GM19328 (cell line): ENCODE measurements around the gene ZNF556.
"Not testable (repeated sequence)": the region's sequence is repeated elsewhere in the genome, so short reads cannot be mapped to it uniquely, and the experiment has no call there.

Experiments
- ATAC-seq: cut with Tn5 transposase; IDR thresholded peaks from one replicate; pipeline ENCODE4 v1.9.1; 2021; ENCODE audit warnings: mild to moderate bottlenecking, moderate library complexity; ENCODE audit not compliant: unreplicated experiment

ZNF556 gene

DNA sequence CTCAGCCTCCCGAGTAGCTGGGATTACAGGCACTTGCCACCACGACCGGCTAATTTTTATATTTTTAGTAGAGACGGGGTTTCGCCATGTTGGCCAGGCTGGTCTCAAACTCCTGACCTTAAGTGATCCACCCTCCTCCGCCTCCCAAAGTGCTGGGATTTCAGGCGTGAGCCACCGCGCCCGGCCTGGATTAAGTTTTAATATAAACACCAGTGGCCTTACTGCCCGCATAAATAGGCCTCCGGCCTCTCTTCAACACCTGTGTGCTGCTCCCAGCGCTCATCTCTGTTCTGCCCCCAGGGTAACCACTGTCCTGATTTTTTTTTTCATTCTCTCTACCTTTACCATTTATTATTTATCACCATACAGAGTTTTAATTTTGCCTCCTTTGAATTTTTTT, 36.2 kb downstream of the ZNF556 start:
- not testable (repeated sequence) for ATAC-seq

DNA sequence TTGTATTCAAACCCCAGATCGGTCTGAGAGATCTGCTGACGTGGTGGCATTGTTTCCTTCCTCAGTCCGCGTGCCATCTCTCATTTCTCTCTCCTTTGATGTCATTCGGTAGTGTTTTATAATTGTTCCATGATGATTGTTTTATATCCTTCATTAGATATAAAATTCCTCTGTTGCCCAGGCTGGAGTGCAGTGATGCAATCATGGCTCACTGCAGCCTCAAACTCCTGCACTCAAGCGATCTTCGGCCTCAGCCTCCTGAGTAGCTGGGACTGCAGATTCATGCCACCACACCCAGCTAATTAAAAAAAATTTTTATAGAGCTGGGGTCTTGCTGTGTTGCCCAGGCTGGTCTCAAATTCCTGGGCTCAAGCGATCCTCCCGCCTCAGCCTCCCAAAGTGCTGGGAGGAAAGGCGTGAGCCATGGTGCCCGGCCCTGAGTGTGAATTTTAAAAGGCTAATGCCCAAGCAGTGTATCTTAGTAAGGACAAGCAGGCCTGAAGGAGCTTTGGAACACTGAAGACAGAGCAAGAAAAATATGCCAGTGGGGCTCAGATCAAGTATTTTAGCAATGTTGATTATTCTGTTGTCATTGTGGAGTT, 38.9 kb downstream of the ZNF556 start:
- ATAC-seq, result no peak

DNA sequence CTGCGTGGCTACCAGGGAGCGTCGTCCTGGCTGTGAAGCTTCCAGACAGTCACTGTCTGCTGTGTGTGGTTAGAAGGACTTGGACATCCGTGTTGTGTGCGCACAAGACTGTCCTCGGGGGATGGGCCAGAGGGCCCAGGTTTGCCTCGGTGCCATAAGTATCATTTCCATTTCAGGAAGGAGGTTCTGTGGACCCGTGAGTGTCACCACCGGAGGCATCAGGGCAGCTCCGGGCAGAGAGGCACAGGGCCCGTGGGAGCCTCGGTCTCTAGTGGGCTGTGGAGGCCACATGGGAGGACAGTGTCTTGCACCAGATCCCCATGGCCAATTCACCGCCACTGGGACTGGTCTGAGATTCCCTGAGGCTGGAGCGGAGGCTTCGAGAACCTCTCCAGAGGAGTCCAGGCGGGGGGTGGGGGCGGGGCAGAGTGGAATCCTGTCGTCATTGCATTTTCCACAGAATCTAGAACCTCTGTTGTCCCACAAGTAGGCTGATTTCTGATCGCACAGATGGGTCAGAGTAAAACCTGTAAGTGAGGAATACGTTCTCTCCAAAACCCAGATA, 39.6 kb downstream of the ZNF556 start:
- no peak for ATAC-seq

DNA sequence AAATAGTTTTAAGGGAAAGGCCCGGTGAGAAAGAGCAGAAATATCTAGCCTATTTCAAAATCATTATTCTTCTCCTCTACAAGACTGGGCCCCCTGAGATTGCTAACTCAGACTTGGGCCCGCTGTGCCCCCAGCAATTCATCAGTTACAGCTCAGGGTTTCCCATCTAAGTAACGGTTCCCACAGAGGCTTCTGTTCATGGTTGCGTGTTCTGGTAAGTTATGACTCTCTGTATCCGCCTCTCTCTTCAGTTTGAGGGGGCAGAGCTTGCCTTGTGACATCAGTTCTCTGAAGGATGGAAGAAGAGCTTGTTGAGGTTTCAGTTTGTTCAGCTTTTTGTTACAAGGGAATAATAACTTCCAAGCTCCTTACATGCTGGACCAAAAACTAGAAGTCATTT, 45.2 kb downstream of the ZNF556 start:
- no peak for ATAC-seq

DNA sequence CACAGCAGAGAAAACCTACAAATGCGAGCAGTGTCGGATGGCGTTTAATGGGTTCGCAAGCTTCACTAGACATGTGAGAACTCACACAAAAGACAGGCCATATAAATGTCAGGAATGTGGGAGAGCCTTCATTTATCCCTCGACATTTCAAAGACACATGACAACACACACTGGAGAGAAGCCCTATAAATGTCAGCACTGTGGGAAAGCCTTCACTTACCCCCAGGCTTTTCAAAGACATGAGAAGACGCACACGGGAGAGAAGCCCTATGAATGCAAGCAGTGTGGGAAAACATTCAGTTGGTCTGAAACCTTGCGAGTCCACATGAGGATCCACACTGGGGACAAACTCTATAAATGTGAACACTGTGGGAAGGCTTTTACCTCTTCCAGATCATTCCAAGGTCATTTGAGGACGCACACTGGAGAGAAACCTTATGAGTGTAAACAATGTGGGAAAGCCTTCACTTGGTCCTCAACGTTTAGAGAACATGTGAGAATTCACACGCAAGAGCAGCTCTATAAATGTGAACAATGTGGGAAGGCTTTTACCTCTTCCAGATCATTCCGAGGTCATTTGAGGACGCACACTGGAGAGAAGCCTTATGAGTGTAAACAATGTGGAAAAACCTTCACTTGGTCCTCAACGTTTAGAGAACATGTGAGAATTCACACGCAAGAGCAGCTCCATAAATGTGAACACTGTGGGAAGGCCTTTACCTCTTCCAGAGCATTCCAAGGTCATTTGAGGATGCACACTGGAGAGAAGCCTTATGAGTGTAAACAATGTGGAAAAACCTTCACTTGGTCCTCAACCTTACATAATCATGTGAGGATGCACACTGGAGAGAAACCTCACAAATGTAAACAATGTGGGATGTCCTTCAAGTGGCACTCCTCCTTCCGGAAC, 50.4 kb downstream of the ZNF556 start:
- ATAC-seq, result no peak

DNA sequence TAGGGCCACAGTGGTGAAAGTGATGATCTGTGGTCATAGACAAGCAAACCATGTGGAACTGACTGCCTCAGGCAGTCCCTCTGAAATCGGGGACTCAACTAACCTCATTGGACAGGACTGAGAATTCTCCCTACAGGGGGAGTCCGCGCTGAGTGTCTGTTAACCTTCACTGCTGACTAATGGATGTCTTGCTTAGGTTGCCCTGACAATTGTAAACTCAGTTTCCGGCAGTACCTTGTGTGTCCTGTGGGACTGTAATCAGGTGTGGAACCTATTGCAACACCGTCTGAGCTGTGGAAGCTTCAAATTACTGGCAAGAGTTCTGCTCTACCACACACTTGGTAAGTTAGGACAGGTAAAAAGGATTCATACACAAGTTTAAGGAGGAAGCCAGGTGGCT, 55.9 kb downstream of the ZNF556 start:
- ATAC-seq, result no peak

DNA sequence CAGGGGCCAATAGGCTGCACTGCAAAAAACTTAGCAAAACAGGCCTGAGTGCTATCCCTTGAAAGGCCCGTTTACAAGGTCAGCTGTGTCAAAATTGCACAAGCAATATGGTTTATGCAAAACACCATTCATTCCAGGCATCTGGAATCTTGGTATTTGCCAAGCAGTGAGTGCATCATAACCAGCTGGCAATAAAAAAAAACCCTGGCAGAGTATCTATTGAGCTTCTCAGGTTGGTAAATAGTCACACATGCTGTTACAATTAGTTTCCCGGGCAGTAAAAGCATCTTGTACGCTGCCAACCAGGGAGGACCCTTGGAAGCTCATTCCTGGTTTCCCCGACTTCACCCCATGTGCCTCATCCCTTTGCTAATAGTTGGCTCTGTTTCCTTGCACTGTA, 56.4 kb downstream of the ZNF556 start:
- no peak for ATAC-seq

DNA sequence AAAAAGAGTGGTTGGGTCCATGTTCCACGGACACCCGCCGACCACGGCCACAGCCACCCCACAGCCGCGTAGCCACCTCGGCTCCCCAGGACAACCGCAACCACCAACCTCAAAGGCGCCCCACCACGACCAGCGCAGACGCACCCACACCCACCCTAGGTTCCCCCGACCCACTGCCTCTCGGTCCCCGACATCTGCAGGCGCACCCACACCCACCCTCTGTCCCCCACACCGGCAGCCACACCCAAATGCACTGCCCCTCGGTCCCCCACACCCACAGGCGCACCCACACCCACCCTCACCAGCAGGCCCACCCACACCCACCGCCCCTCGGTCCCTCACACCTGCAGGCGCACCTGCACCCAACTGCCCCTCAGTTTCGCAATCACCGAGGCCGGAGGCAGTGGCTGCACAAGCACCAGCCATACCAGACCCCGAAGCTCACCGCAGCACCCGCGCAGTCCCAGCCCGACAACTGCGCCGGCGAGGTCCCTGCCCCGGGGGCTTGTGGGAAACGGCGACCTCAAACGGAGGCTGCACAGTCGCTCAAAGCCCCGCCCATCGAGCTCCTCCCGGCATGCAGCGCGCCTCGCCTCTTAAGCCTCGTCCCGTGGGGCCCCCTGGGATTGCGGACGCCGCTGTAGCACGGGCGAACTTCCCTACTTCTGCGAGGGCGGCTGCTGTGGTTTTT, 59.4 kb downstream of the ZNF556 start:
- ATAC-seq, result no peak

DNA sequence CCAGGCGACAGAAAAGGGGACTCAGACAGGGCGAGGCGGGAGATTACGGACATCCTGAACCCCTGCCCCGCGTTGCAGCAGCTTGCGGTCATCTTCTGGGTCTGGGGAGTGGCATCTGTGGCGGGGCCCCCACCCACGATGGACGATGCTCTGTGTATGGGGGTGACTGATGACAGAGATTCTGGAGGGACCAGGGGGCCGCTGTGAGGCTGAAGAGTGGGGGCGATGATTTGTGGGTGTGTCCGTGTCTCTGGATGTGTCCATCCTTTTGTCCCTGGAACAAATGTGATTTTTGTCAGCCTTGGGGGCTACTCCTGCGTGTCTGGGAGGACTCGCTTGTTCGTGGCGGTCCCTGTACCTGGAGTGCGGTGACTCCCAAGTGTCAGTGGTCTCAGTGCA, 59.9 kb downstream of the ZNF556 start:
- no peak for ATAC-seq
